Measurements from ENCODE around the gene LOC128125822.
"Not testable (repeated sequence)": the region's sequence is repeated elsewhere in the genome, so short reads cannot be mapped to it uniquely, and the experiment has no call there.

LOC128125822 gene

DNA sequence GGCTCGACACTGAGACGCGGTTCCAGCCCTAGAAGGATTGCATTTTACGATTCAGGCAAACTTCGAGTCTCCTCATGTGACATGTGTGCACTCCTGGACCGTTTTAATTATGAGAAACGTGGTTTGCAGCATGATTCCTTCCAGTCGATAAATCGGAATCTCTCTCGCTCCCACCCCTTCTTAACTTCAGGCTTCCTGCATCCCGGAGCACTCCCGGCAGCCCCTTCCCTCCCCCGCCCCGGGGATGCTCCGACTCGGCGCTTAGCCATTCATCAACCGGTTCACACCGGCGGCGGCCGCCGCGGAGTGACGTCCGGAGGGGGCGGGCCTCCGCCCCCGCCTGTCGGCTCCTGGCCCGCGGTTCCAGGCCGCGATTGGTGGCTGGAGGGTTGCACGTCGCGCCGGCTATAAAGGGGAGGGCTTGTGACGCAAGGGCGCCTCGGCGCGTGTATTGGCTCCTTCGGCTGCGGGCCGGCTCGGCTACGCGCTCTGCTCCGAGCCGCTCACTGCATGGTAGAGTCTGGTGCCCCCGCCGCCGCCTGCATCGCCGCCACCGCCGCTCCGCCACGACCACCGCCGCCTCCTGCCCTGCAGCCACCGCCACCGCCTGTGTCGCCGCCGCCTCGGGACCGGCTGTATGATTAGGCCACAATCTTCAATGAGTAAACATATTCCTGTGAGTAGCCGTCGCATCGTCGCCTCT, at the start of gene LOC128125822, which contains the start of gene PTP4A1:
Gene LOC128125822, plus strand, starts transcription at position 437 of the 703 bp plus-strand sequence.
Gene PTP4A1, plus strand, starts transcription at position 437 of the 703 bp plus-strand sequence. CDS start 4,401 bp downstream, outside the sequence.
- TF ChIP-seq CTCF (IDR thresholded peaks at IDR 0.05; ENCODE audit: control extremely low read depth, extremely low read depth, low read depth, missing control alignments), result no peak
- CTCF ChIA-PET, result no interaction called here
- peak; percentile 96 for DNase-seq (ENCODE audit: extremely low spot score)
- POLR2A ChIA-PET, result no interaction called here

DNA sequence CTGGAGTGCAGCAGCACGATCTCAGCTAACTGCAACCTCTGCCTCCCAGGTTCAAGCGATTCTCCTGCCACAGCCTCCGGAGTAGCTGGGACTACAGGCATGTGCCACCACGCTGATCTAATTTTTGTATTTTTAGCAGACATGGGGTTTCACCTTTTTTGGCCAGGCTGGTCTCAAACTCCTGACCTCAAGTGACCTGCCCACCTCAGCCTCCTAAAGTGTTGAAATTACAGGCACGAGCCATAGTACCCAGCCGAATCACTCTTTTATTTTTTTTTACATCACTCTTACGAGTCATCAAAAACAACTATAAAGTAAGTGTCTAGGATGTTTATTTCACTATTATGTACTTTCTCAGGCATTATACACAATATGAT, 49.4 kb upstream of the LOC128125822 start:
- ChIA-PET POLR2A (interaction anchor here (0.7 to 0.8 kb wide), 2 partner anchors 51 to 112 kb away, joined by 4 to 6 read pairs; no protein-coding TSS in a partner anchor), CTCF (interaction anchor here (1.2 to 2.4 kb wide), 3 partner anchors 15 to 51 kb away, joined by 3 to 9 read pairs (median 4); no protein-coding TSS in a partner anchor)
- not testable (repeated sequence) for DNase-seq (ENCODE audit: extremely low spot score)

GRCh38 chr6:63523630-63524029, 48.6 kb upstream of the LOC128125822 start:
- no peak for TF ChIP-seq CTCF (IDR thresholded peaks at IDR 0.05; ENCODE audit: control extremely low read depth, extremely low read depth, low read depth, missing control alignments)
- ChIA-PET POLR2A (no interaction called here), CTCF (interaction anchor here (1.1 to 2.4 kb wide), 4 partner anchors 10 to 50 kb away, joined by 3 to 9 read pairs (median 4); no protein-coding TSS in a partner anchor)
- DNase-seq (ENCODE audit: extremely low spot score), result no peak

DNA sequence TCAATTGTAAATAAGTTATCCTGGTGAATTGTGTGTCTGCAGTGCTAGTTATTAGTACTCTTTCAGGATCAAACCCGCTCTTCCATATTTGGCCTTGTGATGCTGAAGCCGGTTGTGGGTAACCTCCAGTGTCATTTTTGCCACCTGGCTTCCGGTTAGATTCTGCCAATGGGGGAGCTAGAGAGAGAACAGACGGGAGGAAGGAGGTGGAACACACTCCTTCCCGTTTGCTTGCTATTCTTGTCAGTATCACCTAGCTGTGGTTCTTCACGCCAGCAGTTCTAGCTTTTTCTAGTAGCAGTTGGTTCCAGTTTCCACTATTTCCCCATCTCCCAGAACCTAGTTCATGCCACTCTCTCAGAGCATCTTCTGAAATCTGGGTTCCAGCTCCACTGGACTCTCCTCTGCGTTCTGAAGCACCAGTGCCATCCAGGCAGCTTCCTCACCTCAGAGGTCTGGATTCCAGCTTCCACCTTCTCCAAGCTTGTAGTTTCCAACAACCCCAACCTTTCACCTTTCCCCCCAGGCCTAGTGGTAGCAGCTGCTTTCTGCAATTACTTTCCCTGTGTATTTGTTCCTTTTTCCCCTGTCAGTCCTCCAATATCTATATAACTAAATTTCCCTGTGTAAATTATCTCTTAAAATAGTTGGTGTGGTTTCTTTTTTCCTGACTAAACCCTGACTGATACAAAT, 46.9 kb upstream of the LOC128125822 start:
- TF ChIP-seq CTCF (IDR thresholded peaks at IDR 0.05; ENCODE audit: control extremely low read depth, extremely low read depth, low read depth, missing control alignments), result no peak
- CTCF ChIA-PET, result interaction anchor here (1.1 to 2.6 kb wide), 7 partner anchors 9 to 173 kb away, joined by 3 to 9 read pairs (median 5); no protein-coding TSS in a partner anchor
- POLR2A ChIA-PET, result interaction anchor here (0.9 kb wide), 1 partner anchor 48 kb away, joined by 3 read pairs; no protein-coding TSS in a partner anchor
- peak; percentile 18 for DNase-seq (ENCODE audit: extremely low spot score)

GRCh38 chr6:63526931-63527330, 45.3 kb upstream of the LOC128125822 start:
- CTCF ChIA-PET, result interaction anchor here (1.3 to 2.6 kb wide), 3 partner anchors 9 to 22 kb away, joined by 3 to 8 read pairs (median 5); no protein-coding TSS in a partner anchor
- POLR2A ChIA-PET, result no interaction called here
- no peak for TF ChIP-seq CTCF (IDR thresholded peaks at IDR 0.05; ENCODE audit: control extremely low read depth, extremely low read depth, low read depth, missing control alignments)
- DNase-seq (ENCODE audit: extremely low spot score), result no peak

DNA sequence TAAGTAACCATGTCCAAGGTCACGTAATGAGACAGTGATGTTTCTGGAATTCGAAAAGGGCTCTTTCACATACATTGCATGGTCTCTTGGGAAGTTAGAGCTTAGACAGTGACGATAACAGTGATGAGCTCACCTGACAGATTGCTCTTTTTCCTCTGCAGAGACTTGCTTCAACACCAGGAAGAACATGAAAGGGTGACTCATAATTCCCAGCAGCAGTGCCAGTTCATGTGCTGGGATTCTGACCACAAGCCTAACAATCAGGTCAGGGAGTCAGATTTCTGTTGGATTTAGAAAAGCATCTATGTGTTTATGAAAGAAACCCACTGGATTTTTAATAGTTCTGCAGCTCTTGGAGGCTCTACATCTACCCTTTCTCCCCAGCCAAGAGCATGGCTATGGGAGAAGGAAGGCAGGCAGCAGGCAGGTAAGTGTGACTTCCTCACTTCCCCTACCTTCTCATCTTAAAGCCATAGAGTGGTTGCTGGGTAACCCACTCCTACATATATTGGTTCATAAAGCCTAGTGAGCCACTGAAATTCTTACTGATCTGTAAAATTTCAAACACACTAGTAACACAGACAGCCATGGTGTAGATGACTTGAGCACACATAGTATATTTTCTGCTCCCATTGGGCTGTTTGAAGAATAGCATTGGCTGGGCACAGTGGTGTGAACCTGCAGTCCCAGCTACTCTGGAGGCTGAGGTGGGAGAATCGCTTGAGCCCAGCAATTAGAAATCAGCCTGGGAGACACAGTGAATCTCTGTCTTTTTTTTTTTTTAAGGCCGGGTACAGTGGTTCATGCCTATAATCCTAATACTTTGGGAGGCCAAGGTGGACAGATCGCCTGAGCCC, 44.4 kb upstream of the LOC128125822 start:
- DNase-seq (ENCODE audit: extremely low spot score), result no peak
- no peak for TF ChIP-seq CTCF (IDR thresholded peaks at IDR 0.05; ENCODE audit: control extremely low read depth, extremely low read depth, low read depth, missing control alignments)
- ChIA-PET CTCF (interaction anchor here (1.3 kb wide), 1 partner anchor 23 kb away, joined by 3 read pairs; no protein-coding TSS in a partner anchor), POLR2A (no interaction called here)

Measured in GM10248 (cell line).